ENCODE measurements around the gene SLC30A1. TPM values are rescaled to one million over a fixed set of nuclear protein-coding genes. Genes with fewer than 3 reads are reported as not detected.

SLC30A1 gene
- total RNA-seq, 4 donors from 2014 or later: 10.1 to 17.3 (median 13.0) TPM

DNA sequence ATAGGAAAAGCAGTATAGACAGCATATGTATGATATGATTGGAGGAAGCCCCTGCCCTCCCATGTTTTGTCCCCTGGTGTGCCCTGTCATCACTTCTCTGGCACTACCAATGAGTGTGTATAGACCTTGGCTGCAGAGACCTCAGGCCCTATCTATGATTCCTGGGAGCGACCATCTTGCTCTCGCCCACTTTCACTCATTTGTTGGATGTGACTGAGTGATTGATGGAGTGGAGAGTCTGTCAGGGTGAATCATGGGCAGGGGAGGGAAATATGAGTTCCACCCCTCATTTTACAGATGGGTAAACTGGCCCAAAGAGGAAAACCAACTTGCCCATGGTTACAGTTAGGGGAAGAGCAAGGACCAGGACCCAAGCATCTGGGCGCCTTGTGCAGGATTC is 14.9 kb downstream of the SLC30A1 start:
- no peak for ATAC-seq
- 92% methylated on average over 2 of the region's 3 CpGs; no CpG with 5 or more reads in 1 of the 2 donors for WGBS, 2 donors (ENCODE audit: low coverage in 1 of 2)
- H3K27me3 ChIP-seq: no peaks in the 10 kb centered on the region
- TF ChIP-seq EP300 (IDR thresholded peaks at IDR 0.05): no peak
- TF ChIP-seq POLR2AphosphoS5 (IDR thresholded peaks at IDR 0.05): no peak
- no peak for TF ChIP-seq POLR2A (IDR thresholded peaks at IDR 0.05)
- no peak for TF ChIP-seq CTCF (IDR thresholded peaks at IDR 0.05)
- no peaks in the 10 kb centered on the region for H3K36me3 ChIP-seq
- H3K27ac ChIP-seq: no peak overlapping the region
- no peaks in the 10 kb centered on the region for H3K4me1 ChIP-seq
- no peak overlapping the region for H3K4me3 ChIP-seq
- no peaks in the 10 kb centered on the region for H3K9me3 ChIP-seq

DNA sequence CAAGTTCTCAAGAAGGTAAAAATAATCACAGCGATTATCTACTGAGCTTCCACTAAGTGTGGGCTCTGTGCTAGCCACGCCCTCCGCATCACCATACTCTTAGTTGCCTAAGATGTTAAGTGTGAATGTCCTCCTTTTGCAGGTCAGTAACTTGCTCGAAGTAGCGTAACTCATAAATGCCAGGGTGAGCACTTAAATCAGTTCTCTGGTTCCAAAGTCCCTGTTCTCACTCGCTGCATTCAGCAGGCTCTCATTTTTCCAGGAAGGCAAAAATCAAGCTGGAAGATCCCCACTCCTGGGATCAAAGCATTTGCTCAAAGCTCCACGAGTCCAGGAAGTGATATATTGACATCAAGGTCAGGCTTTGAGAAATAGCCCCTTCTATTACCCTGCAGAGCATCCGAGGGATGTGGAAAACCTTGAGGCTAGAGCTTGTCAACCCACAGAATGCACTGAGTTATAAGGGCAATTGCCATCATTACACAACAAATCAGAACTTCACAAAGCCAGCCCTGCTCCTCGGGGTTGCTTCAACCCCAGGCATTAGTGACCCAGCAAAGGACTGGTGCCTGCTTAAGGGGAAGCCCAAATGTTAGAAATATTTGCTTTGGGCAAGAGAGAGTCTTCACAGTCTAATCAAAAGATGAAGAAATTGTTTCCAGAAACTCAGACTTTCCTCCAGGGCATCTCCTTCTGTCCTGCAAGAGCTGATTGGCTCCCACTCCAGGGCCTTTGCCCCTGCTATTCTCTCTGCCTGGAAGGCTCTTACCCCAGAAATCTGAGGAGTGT is 19.5 kb downstream of the SLC30A1 start:
- H3K4me3 ChIP-seq: no peak overlapping the region
- TF ChIP-seq POLR2A (IDR thresholded peaks at IDR 0.05) (no peak), EP300 (IDR thresholded peaks at IDR 0.05) (no peak), POLR2AphosphoS5 (IDR thresholded peaks at IDR 0.05) (no peak), CTCF (IDR thresholded peaks at IDR 0.05) (no peak)
- H3K27me3 ChIP-seq: no peaks in the 10 kb centered on the region
- H3K4me1 ChIP-seq: no peaks in the 10 kb centered on the region
- WGBS, 2 donors (ENCODE audit: low coverage in 1 of 2): 80 to 89% methylated on average over 1 to 8 of the region's 9 CpGs
- H3K27ac ChIP-seq: no peak overlapping the region
- H3K36me3 ChIP-seq: no peaks in the 10 kb centered on the region
- no peaks in the 10 kb centered on the region for H3K9me3 ChIP-seq
- ATAC-seq: no peak

- ATAC-seq: no peak
- WGBS, 2 donors (ENCODE audit: low coverage in 1 of 2): 71 to 84% methylated on average over 5 to 8 of the region's 8 CpGs
- Histone ChIP-seq H3K27ac (no peak overlapping the region), H3K4me3 (no peak overlapping the region), H3K9me3 (no peaks in the 10 kb centered on the region), H3K4me1 (no peaks in the 10 kb centered on the region), H3K36me3 (no peaks in the 10 kb centered on the region), H3K27me3 (no peaks in the 10 kb centered on the region)
- TF ChIP-seq EP300 (IDR thresholded peaks at IDR 0.05) (no peak), POLR2AphosphoS5 (IDR thresholded peaks at IDR 0.05) (no peak), POLR2A (IDR thresholded peaks at IDR 0.05) (no peak), CTCF (IDR thresholded peaks at IDR 0.05) (no peak)
Measured at GRCh38 chr1:211557894-211558625, 20.9 kb downstream of the SLC30A1 start.

DNA sequence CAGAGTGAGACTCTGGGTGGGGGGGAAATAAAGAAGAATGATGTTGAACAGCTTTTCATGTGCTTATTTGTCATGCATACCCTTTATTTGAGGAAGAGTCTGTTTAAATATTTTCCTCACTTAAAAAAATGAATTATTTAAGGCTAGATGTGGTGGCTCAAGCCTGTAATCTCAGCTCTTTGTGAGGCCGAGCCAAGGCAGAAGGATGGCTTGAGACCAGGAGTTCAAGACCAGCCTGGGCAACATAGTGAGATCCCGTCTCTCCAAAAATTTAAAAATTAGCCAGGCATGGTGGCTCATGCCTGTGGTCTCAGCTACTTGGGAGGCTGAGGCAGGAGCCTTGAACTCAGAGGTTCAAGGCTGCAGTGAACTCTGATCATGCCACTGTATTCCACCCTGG is 25.4 kb downstream of the SLC30A1 start:
- Histone ChIP-seq H3K4me3 (no peak overlapping the region), H3K27me3 (no peaks in the 10 kb centered on the region), H3K27ac (no peak overlapping the region), H3K9me3 (no peaks in the 10 kb centered on the region), H3K4me1 (peaks cover 0 to 11% (median 0%) of the 10 kb centered on the region in 3 donors), H3K36me3 (no peaks in the 10 kb centered on the region)
- TF ChIP-seq POLR2A (IDR thresholded peaks at IDR 0.05) (no peak), POLR2AphosphoS5 (IDR thresholded peaks at IDR 0.05) (no peak), EP300 (IDR thresholded peaks at IDR 0.05) (no peak), CTCF (IDR thresholded peaks at IDR 0.05) (no peak)
- 83 to 85% methylated on average over 2 of the region's 2 CpGs for WGBS, 2 donors (ENCODE audit: low coverage in 1 of 2)
- ATAC-seq: no peak
